H1 (cell line): ENCODE data around the gene MBNL2. TPM values are rescaled to one million over a fixed set of nuclear protein-coding genes. Genes with fewer than 3 reads are reported as not detected.

Experiments used
- KDM4A ChIP-seq: IDR thresholded peaks from one replicate; pipeline ENCODE4 v1.7.1; 2012; ENCODE audit warnings: low read depth, mild to moderate bottlenecking, moderate library complexity, low read length, inconsistent platforms; ENCODE audit not compliant: severe bottlenecking
- RFX5 ChIP-seq: IDR thresholded peaks from 2 replicates; pipeline ENCODE4 v1.6.1; 2011; ENCODE audit warnings: low read depth, low read length, improper control_type of control experiment, borderline replicate concordance
- RNF2 ChIP-seq: fragments of 200-900, 300-1000 bp; sonication (generic); IDR thresholded peaks from 2 replicates; pipeline ENCODE4 v1.7.1; 2016; ENCODE audit warnings: borderline replicate concordance, low read depth, mild to moderate bottlenecking, antibody characterized with exemption, low read length; ENCODE audit not compliant: poor library complexity, severe bottlenecking; ENCODE audit errors: missing control alignments
- TBP ChIP-seq: IDR thresholded peaks from 2 replicates; pipeline ENCODE4 v1.6.1; 2011; ENCODE audit warnings: low read depth, low read length, improper control_type of control experiment
- polyA plus RNA-seq, 7 experiments: library from polyadenylated mRNA; depleted of rRNA in 3 of 7; stranded (reverse) in 5 of 7; unstranded in 2 of 7; fragments of >200 nt in 5 of 7; fragments of 200-250 nt in 2 of 7; gene quantifications; 1 replicate in 5 of 7; 2 replicates in 1 of 7; 4 replicates in 1 of 7; pipeline versions ENCODE4 v1.2.1 to v1.2.3, GENCODE V29; 2011 to 2013; ENCODE audit warnings: missing spikeins in 2 of 7, mixed read lengths in 2 of 7
- total RNA-seq: library from RNA; stranded (reverse); fragmentation: NEBNext Ultra II Directional; extraction: Animal tissue kit (Norgen Biotek cat#: 25700); gene quantifications from 2 replicates; pipeline ENCODE4 v1.2.1, GENCODE V29; 2021

Gene MBNL2
- total and polyA plus RNA-seq, 2 of the 8 experiments (the other 6 are each of a cell fraction or from before 2014, with no cell fraction given), result 1.0 to 2.6 TPM

DNA sequence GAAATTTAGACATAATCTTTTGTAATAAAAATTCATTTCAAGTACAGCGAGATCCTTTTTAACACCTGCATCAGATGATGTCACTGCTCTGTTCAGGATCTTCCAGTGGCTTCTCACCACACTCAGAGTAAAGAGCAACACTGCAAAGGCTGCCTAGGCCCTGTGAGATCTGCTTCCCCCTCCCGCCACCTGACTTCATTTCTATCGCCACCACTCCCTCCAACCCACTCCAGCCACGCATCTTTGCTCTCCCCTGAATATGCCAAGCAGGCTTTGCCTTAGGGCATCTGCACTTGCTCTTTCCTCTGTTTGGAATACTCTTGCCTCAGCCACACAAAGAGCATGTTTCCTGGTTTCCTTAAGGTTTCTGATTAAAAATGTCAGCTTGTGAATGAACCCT, 58.3 kb downstream of the MBNL2 start (continued):
- no peak for TF ChIP-seq KDM4A
- TF ChIP-seq TBP, result no peak
- TF ChIP-seq RFX5, result no peak
- TF ChIP-seq RNF2, result no peak
